NT2/D1 (cell line): ENCODE data around the gene FGF10.

Experiments
- DNase-seq: peaks from one replicate; pipeline ENCODE4 v3.0.0-alpha.2; 2011; ENCODE audit warnings: low read depth, low spot score
- H3K27me3 ChIP-seq: 2 replicates; pipeline ENCODE4 v1.6.0; 2011; ENCODE audit warnings: mild to moderate bottlenecking; ENCODE audit not compliant: insufficient read length, insufficient read depth
- H3K36me3 ChIP-seq: 2 replicates; pipeline ENCODE4 v1.6.1; 2011; ENCODE audit warnings: mild to moderate bottlenecking, low read length, mixed read lengths; ENCODE audit not compliant: insufficient read depth, insufficient read length
- H3K4me1 ChIP-seq: 2 replicates; pipeline ENCODE4 v1.5.1; 2011; ENCODE audit not compliant: insufficient read depth, insufficient read length
- H3K4me3 ChIP-seq: 2 replicates; pipeline ENCODE4 v1.5.1; 2011; ENCODE audit warnings: low read depth; ENCODE audit not compliant: insufficient read length
- H3K9ac ChIP-seq: 2 replicates; pipeline ENCODE4 v1.6.0; 2011; ENCODE audit warnings: low read depth; ENCODE audit not compliant: insufficient read length
- H3K9me3 ChIP-seq: 2 replicates; pipeline ENCODE4 v1.5.1; 2011; ENCODE audit warnings: mild to moderate bottlenecking, low read length; ENCODE audit not compliant: insufficient read depth
- YY1 ChIP-seq: IDR thresholded peaks from 2 replicates; pipeline ENCODE4 v1.6.1; 2011; ENCODE audit not compliant: insufficient read length, insufficient read depth
- ZNF274 ChIP-seq: IDR thresholded peaks from 2 replicates; pipeline ENCODE4 v1.6.1; 2011; ENCODE audit warnings: mild to moderate bottlenecking, low read depth, low read length

The FGF10 gene

DNA sequence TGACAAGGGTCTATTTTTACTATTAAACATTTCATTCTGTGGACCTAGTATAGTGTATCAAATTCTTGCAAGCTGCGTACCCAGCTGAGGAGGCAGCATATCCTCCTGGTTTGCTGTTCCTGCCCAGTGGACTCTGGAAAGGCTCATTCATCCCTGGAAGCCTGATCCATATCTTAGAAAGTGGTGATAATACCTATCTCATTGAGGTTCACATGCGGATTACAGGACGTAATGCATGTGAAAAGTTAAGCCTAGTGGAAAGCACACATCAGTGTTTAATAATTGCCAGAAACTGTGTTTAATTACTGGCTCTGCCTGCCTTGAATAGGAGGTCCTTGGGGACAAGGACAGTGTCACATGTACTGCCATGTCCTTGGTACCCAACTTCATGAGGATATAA, 132.0 kb downstream of the FGF10 start:
- TF ChIP-seq ZNF274 = no peak
- no peak for TF ChIP-seq YY1
- H3K9me3 ChIP-seq = no peaks in the 10 kb centered on the region

More for the DNA sequence above, 132.0 kb downstream of the FGF10 start:
- Histone ChIP-seq H3K4me1 (no peaks in the 10 kb centered on the region), H3K36me3 (no peaks in the 10 kb centered on the region), H3K27me3 (no peaks in the 10 kb centered on the region), H3K9ac (no peak overlapping the region), H3K4me3 (no peak overlapping the region)
- no peak for DNase-seq
